ENCODE data around the gene ARID3C.

GRCh38 chr9:34592895-34593601, 35.8 kb downstream of the ARID3C start:
- TF ChIP-seq POLR2A (IDR thresholded peaks at IDR 0.05; ENCODE audit: low read length) (no peak), EP300 (IDR thresholded peaks at IDR 0.05) (no peak), SMC3 (IDR thresholded peaks at IDR 0.05) (no peak), CTCF (IDR thresholded peaks at IDR 0.05) (no peak), POLR2AphosphoS2 (conservative IDR thresholded peaks at IDR 0.05; ENCODE audit: low read length) (no peak), USF2 (IDR thresholded peaks at IDR 0.05) (no peak), CHD2 (IDR thresholded peaks at IDR 0.05; ENCODE audit: low read length, partially characterized antibody) (no peak)
- TF ChIP-seq, protein P1, sequence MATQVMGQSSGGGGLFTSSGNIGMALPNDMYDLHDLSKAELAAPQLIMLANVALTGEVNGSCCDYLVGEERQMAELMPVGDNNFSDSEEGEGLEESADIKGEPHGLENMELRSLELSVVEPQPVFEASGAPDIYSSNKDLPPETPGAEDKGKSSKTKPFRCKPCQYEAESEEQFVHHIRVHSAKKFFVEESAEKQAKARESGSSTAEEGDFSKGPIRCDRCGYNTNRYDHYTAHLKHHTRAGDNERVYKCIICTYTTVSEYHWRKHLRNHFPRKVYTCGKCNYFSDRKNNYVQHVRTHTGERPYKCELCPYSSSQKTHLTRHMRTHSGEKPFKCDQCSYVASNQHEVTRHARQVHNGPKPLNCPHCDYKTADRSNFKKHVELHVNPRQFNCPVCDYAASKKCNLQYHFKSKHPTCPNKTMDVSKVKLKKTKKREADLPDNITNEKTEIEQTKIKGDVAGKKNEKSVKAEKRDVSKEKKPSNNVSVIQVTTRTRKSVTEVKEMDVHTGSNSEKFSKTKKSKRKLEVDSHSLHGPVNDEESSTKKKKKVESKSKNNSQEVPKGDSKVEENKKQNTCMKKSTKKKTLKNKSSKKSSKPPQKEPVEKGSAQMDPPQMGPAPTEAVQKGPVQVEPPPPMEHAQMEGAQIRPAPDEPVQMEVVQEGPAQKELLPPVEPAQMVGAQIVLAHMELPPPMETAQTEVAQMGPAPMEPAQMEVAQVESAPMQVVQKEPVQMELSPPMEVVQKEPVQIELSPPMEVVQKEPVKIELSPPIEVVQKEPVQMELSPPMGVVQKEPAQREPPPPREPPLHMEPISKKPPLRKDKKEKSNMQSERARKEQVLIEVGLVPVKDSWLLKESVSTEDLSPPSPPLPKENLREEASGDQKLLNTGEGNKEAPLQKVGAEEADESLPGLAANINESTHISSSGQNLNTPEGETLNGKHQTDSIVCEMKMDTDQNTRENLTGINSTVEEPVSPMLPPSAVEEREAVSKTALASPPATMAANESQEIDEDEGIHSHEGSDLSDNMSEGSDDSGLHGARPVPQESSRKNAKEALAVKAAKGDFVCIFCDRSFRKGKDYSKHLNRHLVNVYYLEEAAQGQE (IDR thresholded peaks at IDR 0.05): no peak

All from A549 (cell line).